Esophagus squamous epithelium (tissue), 4 donors: Measurements from ENCODE around the gene VKORC1.

Experiments used
- POLR2A ChIP-seq, 4 donors: fragments of 450-650 bp; IDR thresholded peaks; one replicate each; pipeline ENCODE4 v1.6.1; 2017; ENCODE audit warnings: antibody characterized with exemption in 4 of 4, mild to moderate bottlenecking in 4 of 4, moderate library complexity in 3 of 4
- TF ChIP-seq, protein P1 (sequence below), 6 experiments: fragments of 450-650 bp in 4 of 6; fragments of 200-600 bp in 2 of 6; sonication (generic) in 2 of 6; IDR thresholded peaks; one replicate each; pipeline ENCODE4 v1.5.1; 2016 to 2019; ENCODE audit warnings: antibody characterized with exemption in 6 of 6, mild to moderate bottlenecking in 4 of 6, moderate library complexity in 4 of 6

DNA sequence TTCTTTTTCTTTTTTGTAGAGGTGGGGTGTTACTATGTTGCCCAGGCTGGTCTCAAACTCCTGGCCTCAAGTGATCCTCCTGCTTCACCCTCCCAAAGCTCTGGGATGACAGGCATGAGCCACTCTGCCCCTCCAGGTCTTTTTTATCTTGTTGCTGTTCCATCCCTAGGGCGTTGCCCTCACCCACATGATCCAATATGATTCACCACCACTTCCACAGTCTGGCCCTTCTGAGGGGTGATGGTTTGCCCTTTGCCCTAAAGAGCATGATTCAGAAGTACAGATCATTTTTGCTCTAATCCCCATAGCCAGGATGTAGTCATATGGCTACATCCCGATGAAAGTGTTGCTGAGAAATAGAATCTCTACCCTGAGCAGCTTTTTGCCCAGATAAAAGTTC, 42.5 kb downstream of the VKORC1 start:
- TF ChIP-seq POLR2A (IDR thresholded peaks at IDR 0.05) = no peak
- TF ChIP-seq, protein P1, sequence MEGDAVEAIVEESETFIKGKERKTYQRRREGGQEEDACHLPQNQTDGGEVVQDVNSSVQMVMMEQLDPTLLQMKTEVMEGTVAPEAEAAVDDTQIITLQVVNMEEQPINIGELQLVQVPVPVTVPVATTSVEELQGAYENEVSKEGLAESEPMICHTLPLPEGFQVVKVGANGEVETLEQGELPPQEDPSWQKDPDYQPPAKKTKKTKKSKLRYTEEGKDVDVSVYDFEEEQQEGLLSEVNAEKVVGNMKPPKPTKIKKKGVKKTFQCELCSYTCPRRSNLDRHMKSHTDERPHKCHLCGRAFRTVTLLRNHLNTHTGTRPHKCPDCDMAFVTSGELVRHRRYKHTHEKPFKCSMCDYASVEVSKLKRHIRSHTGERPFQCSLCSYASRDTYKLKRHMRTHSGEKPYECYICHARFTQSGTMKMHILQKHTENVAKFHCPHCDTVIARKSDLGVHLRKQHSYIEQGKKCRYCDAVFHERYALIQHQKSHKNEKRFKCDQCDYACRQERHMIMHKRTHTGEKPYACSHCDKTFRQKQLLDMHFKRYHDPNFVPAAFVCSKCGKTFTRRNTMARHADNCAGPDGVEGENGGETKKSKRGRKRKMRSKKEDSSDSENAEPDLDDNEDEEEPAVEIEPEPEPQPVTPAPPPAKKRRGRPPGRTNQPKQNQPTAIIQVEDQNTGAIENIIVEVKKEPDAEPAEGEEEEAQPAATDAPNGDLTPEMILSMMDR (IDR thresholded peaks at IDR 0.05) = no peak
